NT2/D1 (cell line): ENCODE measurements around the gene TRABD2B.

ENCODE experiments used
- YY1 ChIP-seq: IDR thresholded peaks from 2 replicates; pipeline ENCODE4 v1.6.1; 2011; ENCODE audit not compliant: insufficient read length, insufficient read depth
- ZNF274 ChIP-seq: IDR thresholded peaks from 2 replicates; pipeline ENCODE4 v1.6.1; 2011; ENCODE audit warnings: mild to moderate bottlenecking, low read depth, low read length

GRCh38 chr1:47995306-47996050 is 1.7 kb downstream of the TRABD2B start:
- TF ChIP-seq YY1: no peak
- no peak for TF ChIP-seq ZNF274
